Measurements from ENCODE around the gene STK32B.

DNA sequence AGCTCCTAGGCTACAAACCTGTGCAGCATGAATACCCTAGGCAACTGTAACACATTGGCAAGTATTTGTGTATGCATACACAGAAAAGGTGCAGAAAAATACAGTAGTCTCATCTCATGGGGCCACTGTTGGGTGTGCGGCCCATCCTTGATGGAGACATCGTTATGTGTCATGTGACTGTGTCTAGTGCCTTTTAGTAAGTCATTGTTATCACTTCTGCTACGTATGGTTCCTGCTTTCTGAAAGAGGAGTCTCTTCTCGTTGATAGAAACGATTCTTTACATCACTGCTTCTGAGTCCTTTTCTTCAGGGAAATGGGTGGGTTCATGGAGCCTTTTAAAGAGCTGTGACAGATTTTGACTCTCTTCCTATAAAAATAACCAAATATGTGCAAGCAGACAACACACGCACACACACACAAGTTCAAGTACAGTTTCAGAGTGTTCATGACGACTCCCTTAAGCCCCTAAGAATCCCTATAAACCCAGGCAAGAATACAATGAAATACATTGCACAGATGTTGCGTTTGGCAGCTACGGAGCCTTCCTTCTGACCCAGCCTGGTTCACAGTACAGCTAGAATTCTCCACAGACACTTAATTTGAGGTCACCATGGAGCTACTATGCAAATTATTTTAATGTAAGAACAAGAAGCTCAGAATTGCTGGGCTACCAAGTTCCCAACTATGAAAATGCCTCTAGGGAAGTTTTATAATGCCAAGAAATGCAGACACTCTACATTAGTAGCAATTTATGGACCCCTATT is 10.2 kb upstream of the STK32B start:
- no peak for TF ChIP-seq CTCF (IDR thresholded peaks at IDR 0.05)
- TF ChIP-seq POLR2A (IDR thresholded peaks at IDR 0.05): no peak

Measured in heart left ventricle (tissue), 13 donors.